Endothelial cell (in vitro differentiated cells): ENCODE data around the gene CYB5A. TPM values are rescaled to one million over a fixed set of nuclear protein-coding genes. Genes with fewer than 3 reads are reported as not detected.

Experiments used
- DNase-seq: peaks from one replicate; pipeline ENCODE4 v3.0.0; 2021; ENCODE audit warnings: low spot score
- H3K27ac Mint-ChIP-seq: one replicate; pipeline ENCODE4 v1.8.0; 2021; ENCODE audit warnings: mixed read lengths, inconsistent platforms; ENCODE audit not compliant: unreplicated experiment
- H3K27me3 Mint-ChIP-seq: one replicate; pipeline ENCODE4 v1.8.0; 2021; ENCODE audit warnings: mild to moderate bottlenecking, moderate library complexity, mixed read lengths, inconsistent platforms; ENCODE audit not compliant: unreplicated experiment
- H3K36me3 Mint-ChIP-seq: one replicate; pipeline ENCODE4 v1.8.0; 2021; ENCODE audit warnings: mild to moderate bottlenecking, low read depth, mixed read lengths, inconsistent platforms; ENCODE audit not compliant: unreplicated experiment
- H3K4me1 Mint-ChIP-seq: one replicate; pipeline ENCODE4 v1.8.0; 2021; ENCODE audit warnings: mild to moderate bottlenecking, mixed read lengths, inconsistent platforms; ENCODE audit not compliant: unreplicated experiment
- H3K4me3 Mint-ChIP-seq: one replicate; pipeline ENCODE4 v1.8.0; 2021; ENCODE audit warnings: mild to moderate bottlenecking, mixed read lengths, inconsistent platforms; ENCODE audit not compliant: unreplicated experiment
- H3K9me3 Mint-ChIP-seq: one replicate; pipeline ENCODE4 v1.8.0; 2021; ENCODE audit warnings: mixed read lengths, inconsistent platforms; ENCODE audit not compliant: unreplicated experiment
- total RNA-seq: library from RNA; stranded (reverse); fragmentation: NEBNext Ultra II Directional; extraction: Animal tissue kit (Norgen Biotek cat#: 25700); gene quantifications from one replicate; pipeline ENCODE4 v1.2.1, GENCODE V29; 2021; ENCODE audit not compliant: unreplicated experiment
- TF ChIP-seq, protein P1 (sequence below): fragments of 200-600 bp; sonication (generic); IDR thresholded peaks from one replicate; pipeline ENCODE4 v1.5.0; 2021; ENCODE audit warnings: antibody characterized with exemption; ENCODE audit not compliant: unreplicated experiment

CYB5A gene
- total RNA-seq, 1 donor from 2014 or later, result 119 TPM

GRCh38 chr18:74290794-74291471 lies 830 bp downstream of the CYB5A start:
- no peaks in the 10 kb centered on the region for H3K36me3 Mint-ChIP-seq
- no peak overlapping the region for H3K27ac Mint-ChIP-seq
- DNase-seq, result no peak
- no peaks in the 10 kb centered on the region for H3K9me3 Mint-ChIP-seq
- H3K4me3 Mint-ChIP-seq, result peak overlapping the region; percentile 90
- H3K4me1 Mint-ChIP-seq, result peaks cover 28% of the 10 kb centered on the region
- TF ChIP-seq, protein P1, sequence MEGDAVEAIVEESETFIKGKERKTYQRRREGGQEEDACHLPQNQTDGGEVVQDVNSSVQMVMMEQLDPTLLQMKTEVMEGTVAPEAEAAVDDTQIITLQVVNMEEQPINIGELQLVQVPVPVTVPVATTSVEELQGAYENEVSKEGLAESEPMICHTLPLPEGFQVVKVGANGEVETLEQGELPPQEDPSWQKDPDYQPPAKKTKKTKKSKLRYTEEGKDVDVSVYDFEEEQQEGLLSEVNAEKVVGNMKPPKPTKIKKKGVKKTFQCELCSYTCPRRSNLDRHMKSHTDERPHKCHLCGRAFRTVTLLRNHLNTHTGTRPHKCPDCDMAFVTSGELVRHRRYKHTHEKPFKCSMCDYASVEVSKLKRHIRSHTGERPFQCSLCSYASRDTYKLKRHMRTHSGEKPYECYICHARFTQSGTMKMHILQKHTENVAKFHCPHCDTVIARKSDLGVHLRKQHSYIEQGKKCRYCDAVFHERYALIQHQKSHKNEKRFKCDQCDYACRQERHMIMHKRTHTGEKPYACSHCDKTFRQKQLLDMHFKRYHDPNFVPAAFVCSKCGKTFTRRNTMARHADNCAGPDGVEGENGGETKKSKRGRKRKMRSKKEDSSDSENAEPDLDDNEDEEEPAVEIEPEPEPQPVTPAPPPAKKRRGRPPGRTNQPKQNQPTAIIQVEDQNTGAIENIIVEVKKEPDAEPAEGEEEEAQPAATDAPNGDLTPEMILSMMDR, result no peak
- H3K27me3 Mint-ChIP-seq, result peaks cover 5% of the 10 kb centered on the region

GRCh38 chr18:74290021-74290420 lies 1.7 kb downstream of the CYB5A start:
- Mint-ChIP-seq H3K9me3 (no peaks in the 10 kb centered on the region), H3K4me1 (peaks cover 32% of the 10 kb centered on the region), H3K27me3 (peaks cover 5% of the 10 kb centered on the region), H3K27ac (no peak overlapping the region), H3K36me3 (no peaks in the 10 kb centered on the region), H3K4me3 (no peak overlapping the region)
- TF ChIP-seq, protein P1, result no peak
- no peak for DNase-seq

DNA sequence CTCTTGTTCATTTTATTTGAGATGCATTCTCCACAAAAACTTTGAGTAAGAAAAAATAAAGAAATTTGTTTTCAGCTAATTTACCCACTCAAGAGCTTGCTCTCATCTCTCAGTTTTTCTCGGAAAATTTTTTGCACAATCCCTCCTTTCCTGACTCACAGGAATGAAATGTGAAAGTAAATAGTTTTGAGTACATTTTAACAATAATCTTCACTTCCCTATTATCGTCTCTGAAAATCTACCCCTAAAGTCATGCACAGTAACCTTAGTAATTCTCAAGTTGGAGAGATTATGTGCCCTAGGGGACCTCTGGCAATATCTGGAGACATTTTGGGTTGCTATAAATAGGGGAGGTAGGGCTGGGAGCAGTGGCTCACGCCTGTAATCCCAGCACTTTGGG lies 2.6 kb downstream of the CYB5A start:
- Mint-ChIP-seq H3K27me3 (peaks cover 9% of the 10 kb centered on the region), H3K36me3 (no peaks in the 10 kb centered on the region), H3K4me1 (peaks cover 41% of the 10 kb centered on the region), H3K4me3 (no peak overlapping the region), H3K9me3 (no peaks in the 10 kb centered on the region), H3K27ac (peak overlapping the region; percentile 17)
- TF ChIP-seq, protein P1, result no peak
- DNase-seq, result no peak

DNA sequence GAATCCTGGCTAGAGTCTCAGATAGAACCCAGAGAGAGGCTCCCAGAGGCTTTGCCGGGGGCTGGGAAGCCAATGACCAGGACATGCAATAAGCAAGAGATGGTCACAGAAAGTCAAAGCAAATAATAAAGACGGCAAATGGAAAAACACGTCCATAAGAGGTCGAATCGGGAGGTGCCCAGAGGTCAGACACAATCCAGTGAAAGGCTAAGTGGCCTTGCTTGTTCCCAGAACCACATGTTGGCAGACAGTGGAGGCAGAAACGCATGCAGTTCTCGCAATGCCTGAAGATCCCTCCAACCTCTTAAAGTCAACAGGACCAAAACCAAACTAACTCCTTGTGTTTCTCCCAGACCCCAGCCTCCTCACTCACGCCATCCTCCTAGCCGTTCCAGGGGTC lies 3.0 kb downstream of the CYB5A start:
- TF ChIP-seq, protein P1, result no peak
- H3K27ac Mint-ChIP-seq, result no peak overlapping the region
- H3K4me1 Mint-ChIP-seq, result peaks cover 45% of the 10 kb centered on the region
- no peak for DNase-seq
- no peaks in the 10 kb centered on the region for H3K9me3 Mint-ChIP-seq
- peak overlapping the region; percentile 1 for H3K4me3 Mint-ChIP-seq
- no peaks in the 10 kb centered on the region for H3K36me3 Mint-ChIP-seq
- H3K27me3 Mint-ChIP-seq, result peaks cover 9% of the 10 kb centered on the region

DNA sequence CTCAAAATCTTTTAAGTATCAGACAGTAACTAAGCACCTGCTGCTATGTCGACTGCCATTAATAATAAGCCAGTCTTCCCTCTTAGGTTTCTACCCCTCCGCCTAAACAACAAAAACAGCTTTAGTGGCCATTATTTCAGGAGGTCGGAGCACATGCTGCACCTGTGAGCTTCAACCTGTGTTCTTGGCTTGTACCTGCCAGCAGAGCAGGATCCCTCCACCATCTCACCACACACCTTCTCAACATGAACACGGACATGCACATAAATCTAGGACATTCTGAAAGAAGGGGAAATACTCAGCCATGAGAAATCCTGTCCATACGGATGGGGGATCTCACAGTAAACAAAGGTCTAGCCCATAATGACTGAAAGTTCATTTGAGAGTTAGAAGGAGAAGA lies 3.7 kb downstream of the CYB5A start:
- TF ChIP-seq, protein P1, result no peak
- Mint-ChIP-seq H3K27me3 (peaks cover 10% of the 10 kb centered on the region), H3K36me3 (no peaks in the 10 kb centered on the region), H3K9me3 (no peaks in the 10 kb centered on the region), H3K4me3 (peak overlapping the region; percentile 1), H3K4me1 (peaks cover 52% of the 10 kb centered on the region), H3K27ac (no peak overlapping the region)
- no peak for DNase-seq
